Measurements from ENCODE around the gene LPCAT3.

LPCAT3 gene

DNA sequence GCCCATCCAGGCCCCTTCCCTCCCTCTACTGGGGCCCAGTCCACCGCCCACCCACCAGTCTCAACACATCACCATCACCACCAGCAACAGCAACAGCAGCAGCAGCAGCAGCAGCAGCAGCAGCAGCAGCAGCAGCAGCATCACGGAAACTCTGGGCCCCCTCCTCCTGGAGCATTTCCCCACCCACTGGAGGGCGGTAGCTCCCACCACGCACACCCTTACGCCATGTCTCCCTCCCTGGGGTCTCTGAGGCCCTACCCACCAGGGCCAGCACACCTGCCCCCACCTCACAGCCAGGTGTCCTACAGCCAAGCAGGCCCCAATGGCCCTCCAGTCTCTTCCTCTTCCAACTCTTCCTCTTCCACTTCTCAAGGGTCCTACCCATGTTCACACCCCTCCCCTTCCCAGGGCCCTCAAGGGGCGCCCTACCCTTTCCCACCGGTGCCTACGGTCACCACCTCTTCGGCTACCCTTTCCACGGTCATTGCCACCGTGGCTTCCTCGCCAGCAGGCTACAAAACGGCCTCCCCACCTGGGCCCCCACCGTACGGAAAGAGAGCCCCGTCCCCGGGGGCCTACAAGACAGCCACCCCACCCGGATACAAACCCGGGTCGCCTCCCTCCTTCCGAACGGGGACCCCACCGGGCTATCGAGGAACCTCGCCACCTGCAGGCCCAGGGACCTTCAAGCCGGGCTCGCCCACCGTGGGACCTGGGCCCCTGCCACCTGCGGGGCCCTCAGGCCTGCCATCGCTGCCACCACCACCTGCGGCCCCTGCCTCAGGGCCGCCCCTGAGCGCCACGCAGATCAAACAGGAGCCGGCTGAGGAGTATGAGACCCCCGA, 81.4 kb downstream of the LPCAT3 start:
- DNase-seq (ENCODE audit: low spot score): no peak

DNA sequence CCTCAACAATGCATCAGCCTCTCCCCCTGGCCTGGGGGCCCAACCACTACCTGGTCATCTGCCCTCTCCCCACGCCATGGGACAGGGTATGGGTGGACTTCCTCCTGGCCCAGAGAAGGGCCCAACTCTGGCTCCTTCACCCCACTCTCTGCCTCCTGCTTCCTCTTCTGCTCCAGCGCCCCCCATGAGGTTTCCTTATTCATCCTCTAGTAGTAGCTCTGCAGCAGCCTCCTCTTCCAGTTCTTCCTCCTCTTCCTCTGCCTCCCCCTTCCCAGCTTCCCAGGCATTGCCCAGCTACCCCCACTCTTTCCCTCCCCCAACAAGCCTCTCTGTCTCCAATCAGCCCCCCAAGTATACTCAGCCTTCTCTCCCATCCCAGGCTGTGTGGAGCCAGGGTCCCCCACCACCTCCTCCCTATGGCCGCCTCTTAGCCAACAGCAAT, 82.1 kb downstream of the LPCAT3 start:
- DNase-seq (ENCODE audit: low spot score): no peak

DNA sequence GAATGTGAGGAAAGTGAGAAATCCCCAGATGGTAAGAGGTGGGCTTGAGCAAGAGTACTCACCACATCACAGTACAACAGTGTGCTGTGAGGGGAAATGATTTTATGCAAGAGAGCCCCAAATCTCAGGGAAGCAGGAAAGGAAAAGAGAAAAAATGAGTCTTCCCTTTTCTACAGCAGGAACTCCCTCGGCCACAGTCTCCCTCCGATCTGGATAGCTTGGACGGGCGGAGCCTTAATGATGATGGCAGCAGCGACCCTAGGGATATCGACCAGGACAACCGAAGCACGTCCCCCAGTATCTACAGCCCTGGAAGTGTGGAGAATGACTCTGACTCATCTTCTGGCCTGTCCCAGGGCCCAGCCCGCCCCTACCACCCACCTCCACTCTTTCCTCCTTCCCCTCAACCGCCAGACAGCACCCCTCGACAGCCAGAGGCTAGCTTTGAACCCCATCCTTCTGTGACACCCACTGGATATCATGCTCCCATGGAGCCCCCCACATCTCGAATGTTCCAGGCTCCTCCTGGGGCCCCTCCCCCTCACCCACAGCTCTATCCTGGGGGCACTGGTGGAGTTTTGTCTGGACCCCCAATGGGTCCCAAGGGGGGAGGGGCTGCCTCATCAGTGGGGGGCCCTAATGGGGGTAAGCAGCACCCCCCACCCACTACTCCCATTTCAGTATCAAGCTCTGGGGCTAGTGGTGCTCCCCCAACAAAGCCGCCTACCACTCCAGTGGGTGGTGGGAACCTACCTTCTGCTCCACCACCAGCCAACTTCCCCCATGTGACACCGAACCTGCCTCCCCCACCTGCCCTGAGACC, 82.7 kb downstream of the LPCAT3 start:
- no peak for DNase-seq (ENCODE audit: low spot score)

DNA sequence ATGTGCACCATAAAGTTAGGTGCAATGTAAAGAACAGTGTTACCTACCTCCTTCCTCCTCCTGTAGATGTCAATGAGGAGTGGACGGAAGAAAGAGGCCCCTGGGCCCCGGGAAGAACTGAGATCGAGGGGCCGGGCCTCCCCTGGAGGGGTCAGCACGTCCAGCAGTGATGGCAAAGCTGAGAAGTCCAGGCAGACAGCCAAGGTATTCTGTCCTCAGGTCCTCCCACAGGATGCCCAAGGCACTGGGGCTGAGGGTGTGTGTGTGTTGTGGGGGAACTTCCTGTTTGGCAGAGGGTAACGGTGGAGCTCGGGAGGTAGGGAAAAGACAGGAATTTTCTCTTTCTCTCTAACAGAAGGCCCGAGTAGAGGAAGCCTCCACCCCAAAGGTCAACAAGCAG, 84.2 kb downstream of the LPCAT3 start:
- DNase-seq (ENCODE audit: low spot score): no peak

DNA sequence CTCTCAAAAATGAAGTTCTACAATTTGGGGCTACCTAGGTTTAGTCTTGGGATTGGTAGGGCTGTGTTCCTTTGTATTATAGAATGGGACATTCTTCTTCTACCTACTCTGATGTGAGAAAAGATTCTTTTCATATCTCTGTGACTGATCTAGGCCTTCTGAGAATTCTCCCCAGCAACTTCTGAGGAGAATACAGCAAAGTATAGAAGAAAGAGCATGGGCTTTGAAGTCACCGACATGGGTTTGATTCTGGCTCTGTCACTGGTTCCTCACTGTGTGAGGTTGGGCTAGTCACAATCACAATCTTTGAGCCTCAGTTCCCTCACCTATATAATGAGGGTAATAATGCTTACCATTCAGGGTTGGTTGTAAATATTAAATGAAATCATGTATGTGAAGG, 85.5 kb downstream of the LPCAT3 start:
- no peak for DNase-seq (ENCODE audit: low spot score)

DNA sequence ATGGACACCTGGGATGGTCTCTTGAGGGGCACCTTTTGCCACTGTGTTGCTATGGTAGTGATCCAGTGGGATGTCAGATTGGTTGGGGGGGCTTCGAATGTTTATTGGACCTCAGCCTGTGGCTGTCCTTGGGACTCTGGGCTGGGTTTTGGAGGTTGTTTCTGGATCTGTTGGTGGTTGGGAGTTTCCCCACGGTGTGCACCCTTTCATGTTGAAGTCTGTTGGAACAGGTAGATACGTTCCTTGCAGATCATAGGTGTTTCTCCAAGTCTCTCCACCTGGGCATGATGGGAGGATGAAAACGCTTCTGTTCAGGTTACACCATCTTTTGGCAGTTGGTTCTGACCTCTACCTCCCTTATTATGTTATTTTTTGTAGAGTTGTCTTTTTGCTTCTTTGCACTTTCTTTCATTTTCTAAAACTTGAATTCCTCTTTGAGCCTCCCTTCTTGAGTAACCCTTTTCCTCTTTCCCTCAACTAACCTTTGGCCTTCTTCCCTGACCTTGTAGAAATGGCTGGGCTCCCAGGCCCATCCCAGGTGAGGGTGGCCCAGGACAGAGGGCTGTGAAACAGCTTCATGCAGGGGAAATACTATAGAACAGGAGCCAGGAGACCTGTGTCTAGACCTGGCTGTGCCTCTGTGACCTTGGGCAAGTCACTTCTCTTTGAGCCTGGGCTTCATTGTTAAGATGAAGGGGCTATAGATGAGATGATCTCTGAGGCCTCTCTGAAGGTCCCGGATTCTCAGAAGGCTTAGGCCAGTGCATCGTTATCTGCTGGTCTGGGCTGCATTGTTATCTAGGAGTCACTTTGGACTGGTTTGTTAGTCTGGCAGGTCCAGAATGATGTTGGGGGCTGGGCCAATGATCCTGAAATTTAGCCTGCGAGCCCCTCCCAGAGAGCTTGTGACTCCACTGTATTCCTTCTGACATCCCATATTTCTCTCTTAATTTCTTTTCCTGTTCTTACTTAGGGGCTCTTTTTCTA, 88.5 kb downstream of the LPCAT3 start:
- no peak for DNase-seq (ENCODE audit: low spot score)

DNA sequence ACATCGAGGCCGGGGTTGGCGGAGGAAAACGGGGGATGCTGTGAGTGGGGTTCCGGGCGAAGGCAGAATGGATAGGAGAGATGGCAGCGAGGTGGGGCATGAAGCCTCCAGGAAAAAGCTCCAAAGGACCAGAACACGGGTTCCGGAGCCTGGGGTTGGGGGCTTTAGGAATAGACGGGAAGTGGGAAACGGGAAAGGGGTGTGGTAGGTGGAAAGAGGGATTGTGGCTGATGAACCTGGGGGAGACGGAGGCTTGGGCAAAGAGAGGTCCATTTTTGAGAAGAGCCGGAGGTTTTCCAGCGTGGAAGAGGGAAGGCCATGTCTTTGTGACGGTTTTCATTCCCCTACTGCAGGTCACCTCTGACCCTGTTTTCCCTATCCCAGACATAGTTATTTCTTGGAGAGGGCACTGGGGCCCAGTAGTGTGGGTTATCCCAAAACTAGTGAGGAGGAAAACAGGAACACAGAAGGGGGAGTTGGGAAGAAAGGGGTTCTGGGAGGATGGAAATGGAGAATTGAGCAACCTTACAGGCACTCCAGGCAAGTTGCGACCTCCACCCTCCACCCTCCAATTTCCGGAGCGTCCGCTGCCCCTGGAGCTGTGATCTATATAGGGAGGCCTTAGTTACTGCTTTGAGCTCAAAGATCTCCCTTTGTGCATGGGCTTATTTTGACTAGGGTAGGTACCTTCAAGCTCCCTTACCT, 89.4 kb downstream of the LPCAT3 start:
- DNase-seq (ENCODE audit: low spot score): no peak

DNA sequence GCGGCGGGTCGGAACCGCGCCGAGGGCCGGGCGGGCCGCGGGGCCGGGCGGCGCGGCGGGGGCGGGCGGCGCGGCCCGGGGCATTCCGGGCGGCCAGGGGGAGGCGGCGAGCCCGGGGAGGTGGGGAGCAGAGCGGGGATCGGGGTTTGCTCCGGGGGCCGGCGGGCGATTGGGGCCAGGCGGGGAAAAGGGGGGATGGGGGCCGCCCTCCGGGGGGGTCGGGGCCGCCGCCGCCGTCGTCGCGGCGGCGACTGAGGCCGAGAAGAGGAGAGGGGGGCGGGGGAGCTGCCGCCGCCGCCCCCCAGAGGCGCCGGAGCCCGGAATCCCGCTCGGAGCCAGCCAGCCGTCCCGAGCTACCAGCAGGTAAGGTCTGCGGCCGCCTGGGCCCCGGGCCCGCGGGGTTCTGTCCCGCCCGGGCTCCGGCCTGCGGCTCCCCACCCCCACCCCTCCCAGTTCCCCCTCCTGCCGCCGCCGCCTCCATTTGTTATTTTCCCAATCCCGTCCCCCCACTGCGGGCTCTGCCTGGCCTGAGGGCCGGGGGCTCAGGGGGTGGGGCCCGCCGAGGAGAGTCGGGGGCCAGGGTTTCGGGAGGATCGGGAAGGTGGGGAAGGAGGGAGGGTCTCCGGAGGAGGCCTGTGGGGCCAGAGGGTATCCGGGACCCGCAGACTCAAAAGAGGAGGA, 90.1 kb downstream of the LPCAT3 start:
- no peak for DNase-seq (ENCODE audit: low spot score)

DNA sequence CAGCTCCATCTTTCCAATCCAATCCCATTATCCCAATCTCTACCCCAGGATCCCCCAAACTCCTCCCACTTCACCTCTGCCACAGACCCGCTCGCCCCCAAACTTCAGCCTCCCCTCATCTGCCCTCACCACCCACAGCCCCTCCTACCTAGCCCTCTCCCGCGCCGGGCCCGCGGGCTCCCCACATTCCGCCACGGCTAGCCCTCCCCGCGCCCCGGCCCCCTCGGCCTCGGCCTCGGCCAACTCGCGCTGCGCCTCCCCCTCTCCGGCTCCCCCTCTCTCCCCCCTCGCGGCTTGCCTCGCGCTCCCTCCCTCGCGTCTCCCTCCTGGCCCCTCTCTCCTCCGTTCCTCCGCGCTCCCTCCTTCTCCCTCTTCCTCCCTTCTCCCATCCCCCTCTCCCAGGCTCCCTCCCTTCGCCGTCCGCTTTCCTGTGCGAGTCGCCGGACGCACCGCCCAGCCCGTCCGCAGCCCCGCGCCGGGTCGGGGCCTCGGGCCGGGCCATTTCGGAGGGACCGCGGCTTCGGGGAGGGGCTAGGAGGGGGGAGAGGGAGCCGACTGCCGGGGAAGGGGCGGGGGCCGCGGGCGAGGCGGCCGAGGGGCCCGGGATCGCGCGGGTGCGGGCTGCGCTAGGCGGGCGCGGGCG, 90.8 kb downstream of the LPCAT3 start, which contains the start of gene ATN1:
Gene ATN1, plus strand, starts transcription at position 581 of the 643 bp plus-strand sequence. CDS start 6,043 bp downstream, outside the sequence.
- peak; percentile 79 for DNase-seq (ENCODE audit: low spot score)

All from hepatic stellate cell (primary cell).